Osteocyte (in vitro differentiated cells): ENCODE results near the gene CAPN10. TPM values are rescaled to one million over a fixed set of nuclear protein-coding genes. Genes with fewer than 3 reads are reported as not detected.

Source experiments
- DNase-seq: peaks from one replicate; pipeline ENCODE4 v3.0.0; 2021; ENCODE audit warnings: mixed read lengths; ENCODE audit not compliant: unreplicated experiment; ENCODE audit errors: extremely low spot score
- H3K27ac Mint-ChIP-seq: one replicate; pipeline ENCODE4 v1.8.0; 2021; ENCODE audit warnings: mild to moderate bottlenecking, mixed read lengths; ENCODE audit not compliant: unreplicated experiment
- H3K27me3 Mint-ChIP-seq: one replicate; pipeline ENCODE4 v1.8.0; 2021; ENCODE audit warnings: mixed read lengths; ENCODE audit not compliant: unreplicated experiment
- H3K36me3 Mint-ChIP-seq: one replicate; pipeline ENCODE4 v1.8.0; 2021; ENCODE audit warnings: mixed read lengths; ENCODE audit not compliant: unreplicated experiment
- H3K4me1 Mint-ChIP-seq: one replicate; pipeline ENCODE4 v1.8.0; 2021; ENCODE audit warnings: mixed read lengths; ENCODE audit not compliant: unreplicated experiment
- H3K4me3 Mint-ChIP-seq: one replicate; pipeline ENCODE4 v1.8.0; 2021; ENCODE audit warnings: mild to moderate bottlenecking, moderate library complexity, mixed read lengths; ENCODE audit not compliant: unreplicated experiment
- H3K9me3 Mint-ChIP-seq: one replicate; pipeline ENCODE4 v1.8.0; 2021; ENCODE audit warnings: mixed read lengths; ENCODE audit not compliant: unreplicated experiment
- total RNA-seq: library from RNA; stranded (reverse); gene quantifications from 2 replicates; pipeline ENCODE4 v1.2.1, GENCODE V29; 2021
- TF ChIP-seq, protein P1 (sequence below): fragments of 200-600 bp; sonication (generic); IDR thresholded peaks from 2 replicates; pipeline ENCODE4 v1.5.0; 2021; ENCODE audit warnings: antibody characterized with exemption, mild to moderate bottlenecking, moderate library complexity

Gene CAPN10
- total RNA-seq, 1 donor from 2014 or later = 37.7 TPM

DNA sequence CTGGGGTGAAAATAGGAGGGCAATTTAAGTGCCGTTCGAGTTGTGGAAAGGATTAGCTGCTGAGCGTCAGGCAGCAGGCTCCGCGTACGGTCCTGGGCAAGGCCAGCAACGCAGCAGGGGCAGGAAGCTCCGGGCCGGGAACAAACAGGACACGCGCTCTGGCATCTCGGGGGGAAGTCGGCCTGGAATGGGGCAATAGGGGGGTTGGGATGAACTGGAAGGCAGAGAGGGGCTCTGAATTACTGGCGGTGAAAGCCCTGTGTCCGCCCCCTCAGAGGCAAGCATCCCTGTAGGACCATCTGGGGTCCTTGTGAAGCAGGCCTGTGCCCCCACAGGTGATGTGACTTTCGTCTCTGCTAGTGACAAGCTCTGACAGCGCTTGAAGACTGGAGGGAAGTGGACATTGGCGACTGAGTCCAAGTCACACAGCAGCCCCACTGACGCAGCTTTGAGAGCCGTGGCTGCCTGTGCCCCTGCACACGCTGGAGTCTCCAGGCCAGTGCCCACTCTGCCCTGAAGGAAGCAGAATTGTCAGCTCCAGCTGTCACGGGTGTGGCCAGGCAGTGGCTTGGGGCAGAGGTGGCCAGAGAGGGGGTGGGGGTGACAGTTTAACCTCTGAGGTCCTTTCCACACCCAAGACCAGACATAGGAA is 61.1 kb downstream of the CAPN10 start:
- TF ChIP-seq, protein P1, sequence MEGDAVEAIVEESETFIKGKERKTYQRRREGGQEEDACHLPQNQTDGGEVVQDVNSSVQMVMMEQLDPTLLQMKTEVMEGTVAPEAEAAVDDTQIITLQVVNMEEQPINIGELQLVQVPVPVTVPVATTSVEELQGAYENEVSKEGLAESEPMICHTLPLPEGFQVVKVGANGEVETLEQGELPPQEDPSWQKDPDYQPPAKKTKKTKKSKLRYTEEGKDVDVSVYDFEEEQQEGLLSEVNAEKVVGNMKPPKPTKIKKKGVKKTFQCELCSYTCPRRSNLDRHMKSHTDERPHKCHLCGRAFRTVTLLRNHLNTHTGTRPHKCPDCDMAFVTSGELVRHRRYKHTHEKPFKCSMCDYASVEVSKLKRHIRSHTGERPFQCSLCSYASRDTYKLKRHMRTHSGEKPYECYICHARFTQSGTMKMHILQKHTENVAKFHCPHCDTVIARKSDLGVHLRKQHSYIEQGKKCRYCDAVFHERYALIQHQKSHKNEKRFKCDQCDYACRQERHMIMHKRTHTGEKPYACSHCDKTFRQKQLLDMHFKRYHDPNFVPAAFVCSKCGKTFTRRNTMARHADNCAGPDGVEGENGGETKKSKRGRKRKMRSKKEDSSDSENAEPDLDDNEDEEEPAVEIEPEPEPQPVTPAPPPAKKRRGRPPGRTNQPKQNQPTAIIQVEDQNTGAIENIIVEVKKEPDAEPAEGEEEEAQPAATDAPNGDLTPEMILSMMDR = no peak
- DNase-seq = peak; percentile 81
- H3K4me1 Mint-ChIP-seq = no peaks in the 10 kb centered on the region
- H3K4me3 Mint-ChIP-seq = no peak overlapping the region
- H3K27ac Mint-ChIP-seq = no peak overlapping the region
- H3K36me3 Mint-ChIP-seq = no peaks in the 10 kb centered on the region
- H3K27me3 Mint-ChIP-seq = peaks cover 51% of the 10 kb centered on the region
- H3K9me3 Mint-ChIP-seq = no peaks in the 10 kb centered on the region

DNA sequence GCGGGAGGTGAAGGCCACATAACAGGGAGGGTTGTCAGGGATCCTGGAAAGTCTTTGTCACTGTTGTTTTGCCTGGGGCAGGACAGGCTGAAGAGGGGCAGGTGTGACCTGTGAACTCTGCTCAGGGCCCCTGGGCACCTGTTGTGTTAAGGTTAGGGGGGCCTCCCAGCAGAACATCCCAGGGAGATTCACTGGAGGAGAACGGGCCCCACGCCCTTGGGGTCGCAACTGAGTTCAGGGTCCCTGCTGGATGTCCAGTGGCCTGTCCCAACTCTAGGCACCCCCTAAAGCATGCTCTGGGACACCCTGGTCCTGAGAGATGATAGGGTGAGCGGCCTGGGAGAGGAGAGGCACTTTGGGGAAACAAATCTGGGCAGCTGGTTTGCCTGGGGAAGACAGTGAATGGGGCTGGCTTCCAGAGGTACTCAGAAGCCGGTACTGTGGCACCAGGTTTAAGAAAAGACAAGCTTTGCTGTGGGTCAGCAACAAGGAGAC is 61.7 kb downstream of the CAPN10 start:
- Mint-ChIP-seq H3K27ac (no peak overlapping the region), H3K9me3 (no peaks in the 10 kb centered on the region), H3K4me1 (no peaks in the 10 kb centered on the region), H3K4me3 (no peak overlapping the region), H3K36me3 (no peaks in the 10 kb centered on the region), H3K27me3 (peaks cover 52% of the 10 kb centered on the region)
- DNase-seq = peak; percentile 59
- TF ChIP-seq, protein P1 = no peak

Other genes starting within 250 kb of the CAPN10 start
- 148 and 149 TPM in 2 replicates for gene GPC1, start 151.1 kb upstream of the CAPN10 start, total RNA-seq
- gene ANKMY1, start 28.7 kb upstream of the CAPN10 start, total RNA-seq = 16.9 and 28.5 TPM in 2 replicates
- 3.8 and 5.9 TPM in 2 replicates for gene DUSP28, start 26.4 kb upstream of the CAPN10 start, total RNA-seq
- 56.5 and 64.0 TPM in 2 replicates for gene RNPEPL1, start 18.2 kb upstream of the CAPN10 start, total RNA-seq
- 2.5 and 3.6 TPM in 2 replicates for gene GPR35, start 38.7 kb downstream of the CAPN10 start, total RNA-seq
- not detected in 2 replicates for gene AQP12B, start 96.2 kb downstream of the CAPN10 start, total RNA-seq
- gene AQP12A, start 105.1 kb downstream of the CAPN10 start, total RNA-seq = not detected in 2 replicates
- gene KIF1A, start 233.5 kb downstream of the CAPN10 start, total RNA-seq = 4.3 and 5.6 TPM in 2 replicates